Measurements from ENCODE around the gene ARHGDIB. TPM values are rescaled to one million over a fixed set of nuclear protein-coding genes. Genes with fewer than 3 reads are reported as not detected.

Gene ARHGDIB
- total RNA-seq, 1 donor from 2014 or later: 19.0 TPM

DNA sequence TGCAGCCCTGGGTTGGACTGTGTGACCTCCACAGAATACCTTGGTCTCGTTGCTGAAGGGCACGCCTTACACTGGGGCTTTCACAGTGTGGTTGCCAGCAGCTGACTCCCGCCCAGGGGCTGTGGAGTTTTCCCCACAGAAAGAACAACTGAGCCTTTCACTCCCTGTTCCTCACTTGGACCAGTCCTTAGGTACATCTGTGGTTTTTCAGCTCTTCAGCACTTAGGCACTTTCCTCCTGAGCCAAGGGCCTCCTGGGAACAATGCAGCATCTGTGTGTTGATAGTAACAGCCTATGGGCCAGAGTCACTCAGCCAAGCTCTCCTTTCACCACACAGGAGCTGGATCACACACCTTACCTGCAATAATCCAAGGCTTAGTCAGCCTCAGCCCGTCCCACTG lies 48.0 kb downstream of the ARHGDIB start:
- no peak for DNase-seq (ENCODE audit: low read depth)
- Histone ChIP-seq H3K27ac (ENCODE audit: low read depth, low read length) (no peak overlapping the region), H3K4me2 (ENCODE audit: low read length) (no peak overlapping the region)

DNA sequence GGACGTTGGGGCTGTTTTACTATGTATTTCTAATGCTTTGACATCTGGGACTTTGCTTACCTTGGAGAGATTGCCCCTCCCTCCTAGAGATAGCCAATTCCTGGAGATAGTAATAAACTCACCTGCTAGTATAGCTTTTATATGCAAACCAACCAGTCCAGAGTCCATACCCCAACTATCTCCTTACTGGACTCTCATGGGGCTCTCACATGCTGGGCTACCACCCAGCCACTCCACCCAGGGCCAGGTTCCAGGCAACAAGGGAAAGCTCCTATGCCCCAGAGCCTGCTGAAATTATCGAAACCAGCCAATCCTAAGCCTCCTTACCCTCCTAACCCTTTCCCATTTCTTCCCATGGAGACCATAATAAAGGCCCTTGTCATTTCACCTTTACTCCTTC lies 50.3 kb downstream of the ARHGDIB start:
- Histone ChIP-seq H4K20me1 (ENCODE audit: insufficient read depth, low read length) (no peaks in the 10 kb centered on the region), H3K79me2 (ENCODE audit: insufficient read depth, low read length) (no peaks in the 10 kb centered on the region), H2AFZ (ENCODE audit: low read depth, low read length) (no peak overlapping the region), H3K27me3 (ENCODE audit: insufficient read depth, low read length) (no peaks in the 10 kb centered on the region), H3K36me3 (ENCODE audit: insufficient read depth, low read length) (no peaks in the 10 kb centered on the region), H3K4me2 (ENCODE audit: low read length) (peak overlapping the region; percentile 74), H3K4me3 (ENCODE audit: insufficient read depth, low read depth, low read length) (no peak overlapping the region), H3K9me3 (ENCODE audit: insufficient read depth, low read depth, low read length) (no peaks in the 10 kb centered on the region), H3K4me1 (ENCODE audit: insufficient read depth, low read length) (peaks cover 12% of the 10 kb centered on the region), H3K27ac (ENCODE audit: low read depth, low read length) (peak overlapping the region; percentile 66), H3K9ac (ENCODE audit: low read length) (no peak overlapping the region)
- H3K4me1 Mint-ChIP-seq (ENCODE audit: low read depth, unreplicated experiment): peaks cover 9% of the 10 kb centered on the region
- H3K27ac Mint-ChIP-seq (ENCODE audit: unreplicated experiment): no peak overlapping the region
- H3K36me3 Mint-ChIP-seq (ENCODE audit: low read depth, unreplicated experiment): no peaks in the 10 kb centered on the region
- H3K4me3 Mint-ChIP-seq (ENCODE audit: unreplicated experiment): no peak overlapping the region
- H3K27me3 Mint-ChIP-seq (ENCODE audit: low read depth, unreplicated experiment): no peaks in the 10 kb centered on the region
- no peak for FAIRE-seq
- TF ChIP-seq, protein P1, sequence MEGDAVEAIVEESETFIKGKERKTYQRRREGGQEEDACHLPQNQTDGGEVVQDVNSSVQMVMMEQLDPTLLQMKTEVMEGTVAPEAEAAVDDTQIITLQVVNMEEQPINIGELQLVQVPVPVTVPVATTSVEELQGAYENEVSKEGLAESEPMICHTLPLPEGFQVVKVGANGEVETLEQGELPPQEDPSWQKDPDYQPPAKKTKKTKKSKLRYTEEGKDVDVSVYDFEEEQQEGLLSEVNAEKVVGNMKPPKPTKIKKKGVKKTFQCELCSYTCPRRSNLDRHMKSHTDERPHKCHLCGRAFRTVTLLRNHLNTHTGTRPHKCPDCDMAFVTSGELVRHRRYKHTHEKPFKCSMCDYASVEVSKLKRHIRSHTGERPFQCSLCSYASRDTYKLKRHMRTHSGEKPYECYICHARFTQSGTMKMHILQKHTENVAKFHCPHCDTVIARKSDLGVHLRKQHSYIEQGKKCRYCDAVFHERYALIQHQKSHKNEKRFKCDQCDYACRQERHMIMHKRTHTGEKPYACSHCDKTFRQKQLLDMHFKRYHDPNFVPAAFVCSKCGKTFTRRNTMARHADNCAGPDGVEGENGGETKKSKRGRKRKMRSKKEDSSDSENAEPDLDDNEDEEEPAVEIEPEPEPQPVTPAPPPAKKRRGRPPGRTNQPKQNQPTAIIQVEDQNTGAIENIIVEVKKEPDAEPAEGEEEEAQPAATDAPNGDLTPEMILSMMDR (IDR thresholded peaks at IDR 0.05; ENCODE audit: insufficient read depth, low read depth, low read length): no peak
- TF ChIP-seq EZH2 (IDR thresholded peaks at IDR 0.05; ENCODE audit: insufficient read depth, low read length): no peak
- DNase-seq (ENCODE audit: low read depth): no peak
- peaks cover under 1% of the 10 kb centered on the region for H3K9me3 Mint-ChIP-seq (ENCODE audit: unreplicated experiment)

More for the DNA sequence above, 48.0 kb downstream of the ARHGDIB start:
- Mint-ChIP-seq H3K4me1 (ENCODE audit: low read depth, unreplicated experiment) (peaks cover 9% of the 10 kb centered on the region), H3K4me3 (ENCODE audit: unreplicated experiment) (no peak overlapping the region), H3K27me3 (ENCODE audit: low read depth, unreplicated experiment) (no peaks in the 10 kb centered on the region), H3K36me3 (ENCODE audit: low read depth, unreplicated experiment) (no peaks in the 10 kb centered on the region), H3K27ac (ENCODE audit: unreplicated experiment) (no peak overlapping the region), H3K9me3 (ENCODE audit: unreplicated experiment) (no peaks in the 10 kb centered on the region)
- H3K9me3 ChIP-seq (ENCODE audit: insufficient read depth, low read depth, low read length): no peaks in the 10 kb centered on the region
- no peaks in the 10 kb centered on the region for H4K20me1 ChIP-seq (ENCODE audit: insufficient read depth, low read length)
- no peak overlapping the region for H3K9ac ChIP-seq (ENCODE audit: low read length)
- H3K36me3 ChIP-seq (ENCODE audit: insufficient read depth, low read length): no peaks in the 10 kb centered on the region
- FAIRE-seq: no peak
- H3K79me2 ChIP-seq (ENCODE audit: insufficient read depth, low read length): no peaks in the 10 kb centered on the region
- TF ChIP-seq EZH2 (IDR thresholded peaks at IDR 0.05; ENCODE audit: insufficient read depth, low read length): no peak
- TF ChIP-seq, protein P1 (IDR thresholded peaks at IDR 0.05; ENCODE audit: insufficient read depth, low read depth, low read length): no peak
- H3K4me3 ChIP-seq (ENCODE audit: insufficient read depth, low read depth, low read length): no peak overlapping the region
- H3K4me1 ChIP-seq (ENCODE audit: insufficient read depth, low read length): peaks cover 12% of the 10 kb centered on the region
- no peak overlapping the region for H2AFZ ChIP-seq (ENCODE audit: low read depth, low read length)
- no peaks in the 10 kb centered on the region for H3K27me3 ChIP-seq (ENCODE audit: insufficient read depth, low read length)

DNA sequence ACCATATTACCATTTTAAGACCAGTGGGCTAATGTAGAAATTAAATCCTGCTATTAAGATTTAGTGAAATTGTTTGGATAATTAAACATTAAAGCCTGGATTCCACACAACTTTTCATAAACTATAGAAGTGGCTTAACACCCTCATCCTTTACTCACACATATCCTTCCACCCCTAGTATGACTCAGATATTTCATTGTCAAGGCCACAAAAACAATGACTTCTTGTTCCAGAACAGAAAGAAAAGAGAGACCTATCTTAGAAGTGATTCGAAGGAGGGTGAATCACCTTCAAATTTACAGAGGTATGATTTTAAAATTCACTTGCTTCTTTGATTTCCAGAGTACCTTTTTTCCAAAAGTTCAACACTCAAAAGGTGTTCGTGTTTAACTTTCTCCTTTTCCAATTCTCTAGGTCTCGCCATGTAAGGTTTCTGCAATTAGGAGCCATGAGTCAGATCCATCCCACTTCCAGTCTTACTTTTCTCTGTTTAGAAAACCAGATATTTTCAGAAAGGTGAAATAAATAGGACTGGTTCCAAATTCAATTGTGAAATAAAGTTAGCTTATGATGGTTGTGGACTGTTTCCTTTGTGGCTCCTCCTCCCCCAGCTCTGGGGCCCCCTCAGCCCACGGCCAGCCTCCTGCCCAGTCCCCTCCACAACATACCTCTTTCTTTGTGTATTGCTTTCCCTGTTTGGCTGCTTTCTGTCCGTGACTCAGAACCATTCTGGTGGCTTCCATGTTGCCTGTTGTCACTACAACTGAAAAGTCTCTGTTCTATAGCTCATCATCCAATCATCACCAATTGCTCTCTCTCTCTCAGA lies 51.1 kb downstream of the ARHGDIB start:
- FAIRE-seq: no peak
- peak overlapping the region; percentile 66 for H3K27ac ChIP-seq (ENCODE audit: low read depth, low read length)

More for the DNA sequence above, 51.1 kb downstream of the ARHGDIB start:
- peak; percentile 72 for DNase-seq (ENCODE audit: low read depth)
- no peaks in the 10 kb centered on the region for H3K27me3 Mint-ChIP-seq (ENCODE audit: low read depth, unreplicated experiment)
- Histone ChIP-seq H3K9me3 (ENCODE audit: insufficient read depth, low read depth, low read length) (no peaks in the 10 kb centered on the region), H3K4me2 (ENCODE audit: low read length) (peak overlapping the region; percentile 74), H4K20me1 (ENCODE audit: insufficient read depth, low read length) (no peaks in the 10 kb centered on the region), H3K79me2 (ENCODE audit: insufficient read depth, low read length) (no peaks in the 10 kb centered on the region), H3K9ac (ENCODE audit: low read length) (no peak overlapping the region), H3K4me3 (ENCODE audit: insufficient read depth, low read depth, low read length) (no peak overlapping the region), H2AFZ (ENCODE audit: low read depth, low read length) (peak overlapping the region; percentile 43), H3K27me3 (ENCODE audit: insufficient read depth, low read length) (no peaks in the 10 kb centered on the region), H3K36me3 (ENCODE audit: insufficient read depth, low read length) (no peaks in the 10 kb centered on the region), H3K4me1 (ENCODE audit: insufficient read depth, low read length) (peaks cover 12% of the 10 kb centered on the region)
- peak overlapping the region; percentile 21 for H3K27ac Mint-ChIP-seq (ENCODE audit: unreplicated experiment)
- H3K36me3 Mint-ChIP-seq (ENCODE audit: low read depth, unreplicated experiment): no peaks in the 10 kb centered on the region
- peaks cover 2% of the 10 kb centered on the region for H3K9me3 Mint-ChIP-seq (ENCODE audit: unreplicated experiment)
- H3K4me1 Mint-ChIP-seq (ENCODE audit: low read depth, unreplicated experiment): peaks cover 9% of the 10 kb centered on the region
- TF ChIP-seq EZH2 (IDR thresholded peaks at IDR 0.05; ENCODE audit: insufficient read depth, low read length): no peak
- TF ChIP-seq, protein P1 (IDR thresholded peaks at IDR 0.05; ENCODE audit: insufficient read depth, low read depth, low read length): no peak
- H3K4me3 Mint-ChIP-seq (ENCODE audit: unreplicated experiment): no peak overlapping the region

All from astrocyte (in vitro differentiated cells and primary cell).